HG03175 (cell line): ENCODE results near the gene PPM1N.

Source experiments
- ATAC-seq: cut with Tn5 transposase; IDR thresholded peaks from one replicate; pipeline ENCODE4 v1.9.1; 2021; ENCODE audit warnings: mild to moderate bottlenecking, moderate library complexity; ENCODE audit not compliant: unreplicated experiment

Gene PPM1N

GRCh38 chr19:45527731-45528130 is 29.5 kb downstream of the PPM1N start:
- no peak for ATAC-seq

GRCh38 chr19:45528149-45528743 is 30.0 kb downstream of the PPM1N start:
- no peak for ATAC-seq

- no peak for ATAC-seq
These were observed 30.6 kb downstream of the PPM1N start for GRCh38 chr19:45528744-45529419.

GRCh38 chr19:45529420-45529785 is 31.2 kb downstream of the PPM1N start:
- no peak for ATAC-seq

- no peak for ATAC-seq
These were observed 33.1 kb downstream of the PPM1N start for GRCh38 chr19:45531349-45531748.

- ATAC-seq: no peak
These were observed 41.2 kb downstream of the PPM1N start for GRCh38 chr19:45539459-45539858.

- ATAC-seq: no peak
These were observed 44.0 kb downstream of the PPM1N start for GRCh38 chr19:45542234-45542668.

GRCh38 chr19:45547211-45547770 is 49.0 kb downstream of the PPM1N start:
- no peak for ATAC-seq

GRCh38 chr19:45547965-45548609 is 49.8 kb downstream of the PPM1N start:
- no peak for ATAC-seq
